ENCODE measurements around the gene WIPI1. TPM values are rescaled to one million over a fixed set of nuclear protein-coding genes. Genes with fewer than 3 reads are reported as not detected.

WIPI1 gene
- total and polyA plus RNA-seq, 7 donors, result 18.9 to 78.8 (median 28.5) TPM

DNA sequence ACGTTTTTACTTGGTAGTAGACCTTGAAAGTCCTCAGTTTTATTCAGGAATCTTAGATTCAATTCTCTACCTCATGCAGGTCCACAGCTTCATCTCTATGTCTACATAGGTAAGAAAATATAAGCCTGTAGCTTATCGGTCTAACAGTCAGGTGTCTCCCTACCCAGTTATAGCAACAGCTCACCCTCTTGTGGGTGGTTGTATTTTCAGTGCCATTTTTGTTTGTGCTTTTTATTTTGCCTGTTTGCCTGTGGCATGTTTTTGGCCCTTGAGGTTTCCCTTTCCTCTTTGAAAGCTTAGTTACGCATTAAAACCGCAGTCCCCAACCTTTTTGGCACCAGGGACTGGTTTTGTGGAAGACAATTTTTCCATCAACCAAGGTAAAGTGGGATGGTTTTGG, 23.6 kb upstream of the WIPI1 start:
- intact Hi-C loops (cut with DNase I), result no loop called here
- TF ChIP-seq POLR2AphosphoS5 (IDR thresholded peaks at IDR 0.05) (no peak), POLR2A (IDR thresholded peaks at IDR 0.05) (no peak), EP300 (IDR thresholded peaks at IDR 0.05) (no peak)
- TF ChIP-seq, protein P1, sequence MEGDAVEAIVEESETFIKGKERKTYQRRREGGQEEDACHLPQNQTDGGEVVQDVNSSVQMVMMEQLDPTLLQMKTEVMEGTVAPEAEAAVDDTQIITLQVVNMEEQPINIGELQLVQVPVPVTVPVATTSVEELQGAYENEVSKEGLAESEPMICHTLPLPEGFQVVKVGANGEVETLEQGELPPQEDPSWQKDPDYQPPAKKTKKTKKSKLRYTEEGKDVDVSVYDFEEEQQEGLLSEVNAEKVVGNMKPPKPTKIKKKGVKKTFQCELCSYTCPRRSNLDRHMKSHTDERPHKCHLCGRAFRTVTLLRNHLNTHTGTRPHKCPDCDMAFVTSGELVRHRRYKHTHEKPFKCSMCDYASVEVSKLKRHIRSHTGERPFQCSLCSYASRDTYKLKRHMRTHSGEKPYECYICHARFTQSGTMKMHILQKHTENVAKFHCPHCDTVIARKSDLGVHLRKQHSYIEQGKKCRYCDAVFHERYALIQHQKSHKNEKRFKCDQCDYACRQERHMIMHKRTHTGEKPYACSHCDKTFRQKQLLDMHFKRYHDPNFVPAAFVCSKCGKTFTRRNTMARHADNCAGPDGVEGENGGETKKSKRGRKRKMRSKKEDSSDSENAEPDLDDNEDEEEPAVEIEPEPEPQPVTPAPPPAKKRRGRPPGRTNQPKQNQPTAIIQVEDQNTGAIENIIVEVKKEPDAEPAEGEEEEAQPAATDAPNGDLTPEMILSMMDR (IDR thresholded peaks at IDR 0.05), result no peak
- H3K4me1 ChIP-seq, result no peaks in the 10 kb centered on the region
- WGBS, 2 donors, result 81 to 88% methylated on average over 4 of the region's 4 CpGs
- H3K9me3 ChIP-seq, result no peaks in the 10 kb centered on the region
- H3K36me3 ChIP-seq, result no peaks in the 10 kb centered on the region
- peaks cover 0 to 14% (median 0%) of the 10 kb centered on the region in 3 donors for H3K27me3 ChIP-seq
- H3K27ac ChIP-seq, result no peak overlapping the region
- no peak for DNase-seq
- no peak overlapping the region for H3K4me3 ChIP-seq

DNA sequence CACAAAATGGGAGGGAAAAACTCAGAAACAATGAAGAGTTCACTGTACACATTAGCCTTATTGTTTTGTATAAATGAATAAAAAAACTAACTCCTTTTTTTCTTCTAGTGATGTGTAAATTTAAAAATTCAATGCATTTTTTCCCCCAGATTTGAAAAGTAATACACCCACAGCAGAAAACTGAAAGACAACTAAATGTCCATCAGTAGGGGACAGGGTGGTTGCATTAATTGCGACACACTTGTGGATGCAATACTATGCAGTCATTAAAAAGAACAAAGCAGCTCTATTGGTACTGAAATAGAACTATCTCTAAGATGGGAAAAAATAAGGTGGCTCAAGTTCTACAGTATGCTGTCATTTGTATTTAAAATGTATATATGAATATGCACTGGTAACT, 13.7 kb upstream of the WIPI1 start:
- DNase-seq, result no peak
- Histone ChIP-seq H3K4me1 (no peaks in the 10 kb centered on the region), H3K9me3 (no peaks in the 10 kb centered on the region), H3K36me3 (no peaks in the 10 kb centered on the region), H3K4me3 (no peak overlapping the region), H3K27ac (no peak overlapping the region), H3K27me3 (peaks cover 0 to 4% (median 0%) of the 10 kb centered on the region in 3 donors)
- TF ChIP-seq POLR2AphosphoS5 (IDR thresholded peaks at IDR 0.05), result no peak
- TF ChIP-seq, protein P1 (IDR thresholded peaks at IDR 0.05), result no peak
- TF ChIP-seq POLR2A (IDR thresholded peaks at IDR 0.05), result no peak
- TF ChIP-seq EP300 (IDR thresholded peaks at IDR 0.05), result no peak
- intact Hi-C loops (cut with DNase I), result no loop called here
- WGBS, 2 donors, result 98 to 99% methylated on average over 1 of the region's 1 CpG

DNA sequence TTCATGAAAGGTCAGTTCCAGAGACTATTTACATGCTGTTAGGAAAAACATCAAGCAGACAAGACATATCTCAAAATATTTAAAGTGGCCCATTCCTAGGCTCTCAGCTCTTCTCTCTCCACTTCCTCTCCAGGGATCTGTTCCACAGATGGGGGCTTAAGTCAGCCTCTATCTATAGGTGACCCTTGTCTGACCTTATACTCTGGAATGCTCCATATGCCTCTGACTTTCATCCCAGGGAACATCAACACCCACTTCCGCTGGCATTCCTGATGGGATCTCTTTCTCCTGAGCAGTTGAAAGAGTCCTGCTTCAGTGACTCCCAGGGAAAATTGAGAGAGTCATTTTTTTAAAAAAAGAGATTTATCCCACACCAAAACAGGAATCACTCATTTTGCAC, 11.5 kb upstream of the WIPI1 start:
- intact Hi-C loops (cut with DNase I), result loop anchor here (10.0 kb wide), 1 partner anchor 286 kb away; no protein-coding TSS in a partner anchor
- Histone ChIP-seq H3K27me3 (peaks cover 0 to 4% (median 0%) of the 10 kb centered on the region in 3 donors), H3K27ac (no peak overlapping the region), H3K4me3 (no peak overlapping the region), H3K4me1 (no peaks in the 10 kb centered on the region), H3K36me3 (no peaks in the 10 kb centered on the region), H3K9me3 (no peaks in the 10 kb centered on the region)
- no peak for DNase-seq
- TF ChIP-seq POLR2AphosphoS5 (IDR thresholded peaks at IDR 0.05) (no peak), EP300 (IDR thresholded peaks at IDR 0.05) (no peak), POLR2A (IDR thresholded peaks at IDR 0.05) (no peak)
- TF ChIP-seq, protein P1 (IDR thresholded peaks at IDR 0.05), result no peak
- 90 to 92% methylated on average over 1 of the region's 1 CpG for WGBS, 2 donors

DNA sequence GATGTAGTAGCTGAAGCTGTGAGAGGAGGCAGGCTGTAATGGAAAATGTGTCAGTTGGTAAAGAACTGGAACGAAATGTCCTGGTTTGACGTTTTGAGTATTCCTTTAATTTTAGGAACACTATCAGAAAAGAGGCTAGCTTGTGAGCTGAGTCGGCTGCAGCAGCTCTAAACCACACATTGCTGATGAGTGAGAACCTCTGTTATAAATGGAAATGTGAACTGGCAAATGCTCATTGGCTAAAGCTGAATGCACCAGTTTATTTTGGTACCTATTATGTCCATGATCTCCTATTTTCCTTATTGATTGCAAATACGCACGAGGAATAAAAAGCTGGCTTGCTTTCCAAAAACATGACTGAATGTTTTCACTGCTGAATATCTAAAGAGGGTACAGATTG, 11.0 kb upstream of the WIPI1 start:
- Histone ChIP-seq H3K27ac (no peak overlapping the region), H3K9me3 (no peaks in the 10 kb centered on the region), H3K4me1 (no peaks in the 10 kb centered on the region), H3K36me3 (no peaks in the 10 kb centered on the region), H3K4me3 (no peak overlapping the region), H3K27me3 (peaks cover 0 to under 1% (median 0%) of the 10 kb centered on the region in 3 donors)
- intact Hi-C loops (cut with DNase I), result loop anchor here (10.0 kb wide), 1 partner anchor 286 kb away; no protein-coding TSS in a partner anchor
- 64 to 74% methylated on average over 5 of the region's 5 CpGs for WGBS, 2 donors
- no peak for DNase-seq
- no peak for TF ChIP-seq POLR2AphosphoS5 (IDR thresholded peaks at IDR 0.05)
- TF ChIP-seq, protein P1 (IDR thresholded peaks at IDR 0.05), result no peak
- no peak for TF ChIP-seq EP300 (IDR thresholded peaks at IDR 0.05)
- TF ChIP-seq POLR2A (IDR thresholded peaks at IDR 0.05), result no peak
